Lung (tissue), 12 donors: ENCODE results near the gene CDH23. TPM values are rescaled to one million over a fixed set of nuclear protein-coding genes. Genes with fewer than 3 reads are reported as not detected.

Experiments used
- ATAC-seq: fragments of 200-7000 bp; cut with Tn5 transposase; one replicate; pipeline ENCODE4 v1.9.1; 2020; ENCODE audit warnings: moderate number of reproducible peaks; ENCODE audit not compliant: insufficient read depth, low FRiP score
- DNase-seq, 3 donors: peaks; one replicate each; pipeline ENCODE4 v3.0.0-alpha.2; 2013 to 2017
- H3K27ac ChIP-seq, 2 donors: one replicate each; pipeline ENCODE4 v1.5.1; 2013; ENCODE audit warnings: mild to moderate bottlenecking in 2 of 2, moderate library complexity in 2 of 2, control low read depth in 1 of 2, inconsistent platforms in 1 of 2, low read depth in 1 of 2, low read length in 1 of 2
- H3K27me3 ChIP-seq, 3 donors: one replicate each; pipeline ENCODE4 v1.5.1; 2013; ENCODE audit warnings: low read length in 2 of 3; ENCODE audit not compliant: control insufficient read depth in 3 of 3, insufficient read depth in 3 of 3
- H3K36me3 ChIP-seq, 4 donors: one replicate each; pipeline ENCODE4 v1.5.1; 2013; ENCODE audit warnings: low read length in 4 of 4, mild to moderate bottlenecking in 1 of 4, moderate library complexity in 1 of 4; ENCODE audit not compliant: control insufficient read depth in 4 of 4, insufficient read depth in 4 of 4
- H3K4me1 ChIP-seq, 5 donors: one replicate each; pipeline ENCODE4 v1.5.1; 2013; ENCODE audit warnings: low read length in 5 of 5, mild to moderate bottlenecking in 2 of 5, moderate library complexity in 1 of 5; ENCODE audit not compliant: control insufficient read depth in 5 of 5, insufficient read depth in 5 of 5
- H3K4me3 ChIP-seq: one replicate; pipeline ENCODE4 v1.5.1; 2013; ENCODE audit warnings: mild to moderate bottlenecking, control low read depth, moderate library complexity
- H3K9ac ChIP-seq, 2 donors: one replicate each; pipeline ENCODE4 v1.5.1; 2013; ENCODE audit warnings: low read length in 2 of 2, control low read depth in 1 of 2; ENCODE audit not compliant: insufficient read depth in 1 of 2
- H3K9me3 ChIP-seq, 4 donors: one replicate each; pipeline ENCODE4 v1.5.1; 2013; ENCODE audit warnings: low read length in 3 of 4, mild to moderate bottlenecking in 1 of 4, moderate library complexity in 1 of 4; ENCODE audit not compliant: control insufficient read depth in 4 of 4, insufficient read depth in 3 of 4
- WGBS, 2 donors: extraction: QIAGEN DNeasy Blood & Tissue Kit; methylation state at CpG; one replicate each; pipeline ENCODE4 v1.1.7; 2013; 5-methylcytosine and 5-hydroxymethylcytosine counted together
- polyA plus RNA-seq, 2 donors: library from polyadenylated mRNA; stranded (reverse); fragments of 200-250 nt; gene quantifications; one replicate each; pipeline ENCODE4 v1.2.1, GENCODE V29; 2013
- total RNA-seq, 2 donors: library from RNA; depleted of rRNA in 1 of 2; stranded (reverse); fragments of >200 nt in 1 of 2; gene quantifications; one replicate each; pipeline ENCODE4 v1.2.1, GENCODE V29; 2014 to 2021
- TF ChIP-seq, protein P1 (sequence below): IDR thresholded peaks from 2 replicates; pipeline ENCODE4 v1.5.1; 2012; ENCODE audit warnings: mild to moderate bottlenecking; ENCODE audit errors: control extremely low read depth, extremely low read depth
- donor health status: control.
- donor health status: control.
- donor health status: Bipolar disorder and iron deficiency.
- donor health status: healthy.
- donor health status: DM: yes; HTN: yes; CAD: no.

CDH23 gene
- total and polyA plus RNA-seq, 4 donors = 4.5 to 29.5 (median 6.0) TPM

DNA sequence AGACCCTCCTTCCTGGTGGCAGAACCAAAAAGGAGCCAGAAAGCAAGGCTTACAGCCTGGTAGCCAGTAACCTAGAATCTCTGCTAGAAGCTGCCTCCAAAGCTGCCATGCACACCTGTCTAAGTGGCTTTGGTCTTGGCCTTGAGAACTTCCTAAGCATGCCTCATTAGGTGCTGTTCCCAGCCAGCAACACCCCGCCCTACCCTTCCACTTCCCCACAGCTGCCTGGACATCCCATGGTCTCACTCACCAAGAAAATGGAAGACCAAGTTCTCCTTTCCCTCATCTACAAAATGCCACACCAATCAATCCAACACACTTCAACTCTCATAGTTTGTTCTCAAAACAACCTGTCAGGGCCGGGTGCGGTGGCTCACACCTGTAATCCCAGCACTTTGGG, 450.1 kb downstream of the CDH23 start:
- 83 to 88% methylated on average over 3 of the region's 3 CpGs for WGBS, 2 donors
- peaks cover 0 to 27% (median 11%) of the 10 kb centered on the region in 5 donors for H3K4me1 ChIP-seq
- TF ChIP-seq, protein P1, sequence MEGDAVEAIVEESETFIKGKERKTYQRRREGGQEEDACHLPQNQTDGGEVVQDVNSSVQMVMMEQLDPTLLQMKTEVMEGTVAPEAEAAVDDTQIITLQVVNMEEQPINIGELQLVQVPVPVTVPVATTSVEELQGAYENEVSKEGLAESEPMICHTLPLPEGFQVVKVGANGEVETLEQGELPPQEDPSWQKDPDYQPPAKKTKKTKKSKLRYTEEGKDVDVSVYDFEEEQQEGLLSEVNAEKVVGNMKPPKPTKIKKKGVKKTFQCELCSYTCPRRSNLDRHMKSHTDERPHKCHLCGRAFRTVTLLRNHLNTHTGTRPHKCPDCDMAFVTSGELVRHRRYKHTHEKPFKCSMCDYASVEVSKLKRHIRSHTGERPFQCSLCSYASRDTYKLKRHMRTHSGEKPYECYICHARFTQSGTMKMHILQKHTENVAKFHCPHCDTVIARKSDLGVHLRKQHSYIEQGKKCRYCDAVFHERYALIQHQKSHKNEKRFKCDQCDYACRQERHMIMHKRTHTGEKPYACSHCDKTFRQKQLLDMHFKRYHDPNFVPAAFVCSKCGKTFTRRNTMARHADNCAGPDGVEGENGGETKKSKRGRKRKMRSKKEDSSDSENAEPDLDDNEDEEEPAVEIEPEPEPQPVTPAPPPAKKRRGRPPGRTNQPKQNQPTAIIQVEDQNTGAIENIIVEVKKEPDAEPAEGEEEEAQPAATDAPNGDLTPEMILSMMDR = no peak
- ATAC-seq (no peak), DNase-seq (no peak)
- H3K36me3 ChIP-seq = peaks cover 0 to 6% (median 0%) of the 10 kb centered on the region in 4 donors
- H3K27me3 ChIP-seq = no peaks in the 10 kb centered on the region
- no peak overlapping the region for H3K9ac ChIP-seq
- no peaks in the 10 kb centered on the region for H3K9me3 ChIP-seq
- H3K27ac ChIP-seq = peak overlapping the region in 1 of 2 donors; percentile 26
- no peak overlapping the region for H3K4me3 ChIP-seq

DNA sequence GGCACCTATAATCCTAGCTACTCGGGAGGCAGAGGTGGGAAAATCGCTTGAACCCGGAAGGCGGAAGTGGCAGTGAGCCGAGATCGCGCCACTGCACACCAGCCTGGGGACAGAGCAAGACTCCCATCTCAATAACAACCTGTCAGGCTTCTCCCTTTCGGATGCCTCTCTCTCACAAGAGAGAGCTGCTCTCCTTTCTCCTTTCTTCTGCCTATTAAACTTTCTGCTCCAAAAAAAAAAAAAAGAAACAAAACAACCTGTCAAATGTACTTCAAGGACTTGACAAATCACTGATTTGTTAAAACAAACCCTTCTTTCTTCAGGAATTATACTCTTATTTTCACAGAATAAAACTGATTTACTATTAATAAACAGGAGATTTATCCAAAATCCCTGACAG, 450.7 kb downstream of the CDH23 start:
- ATAC-seq = no peak
- no peak for DNase-seq
- 94 to 97% methylated on average over 8 of the region's 8 CpGs for whole genome bisulfite sequencing, 2 donors
- no peaks in the 10 kb centered on the region for H3K9me3 ChIP-seq
- peaks cover 0 to 6% (median 0%) of the 10 kb centered on the region in 4 donors for H3K36me3 ChIP-seq
- no peak overlapping the region for H3K27ac ChIP-seq
- no peaks in the 10 kb centered on the region for H3K27me3 ChIP-seq
- H3K9ac ChIP-seq = no peak overlapping the region
- TF ChIP-seq, protein P1 = no peak
- peaks cover 0 to 27% (median 11%) of the 10 kb centered on the region in 5 donors for H3K4me1 ChIP-seq
- no peak overlapping the region for H3K4me3 ChIP-seq

GRCh38 chr10:71848325-71849275, 451.9 kb downstream of the CDH23 start:
- ATAC-seq = no peak
- no peak for DNase-seq
- no peak overlapping the region for H3K4me3 ChIP-seq
- H3K9ac ChIP-seq = no peak overlapping the region
- H3K27ac ChIP-seq = peak overlapping the region in 1 of 2 donors; percentile 35
- H3K36me3 ChIP-seq = peaks cover 0 to 6% (median 0%) of the 10 kb centered on the region in 4 donors
- no peaks in the 10 kb centered on the region for H3K9me3 ChIP-seq
- TF ChIP-seq, protein P1 = no peak
- peaks cover 0 to 20% (median 11%) of the 10 kb centered on the region in 5 donors for H3K4me1 ChIP-seq
- H3K27me3 ChIP-seq = no peaks in the 10 kb centered on the region
- WGBS, 2 donors = 83 to 91% methylated on average over 11 of the region's 11 CpGs
